Bone marrow (tissue), 2 donors: ENCODE measurements around the gene ACSF3.
"Not testable (repeated sequence)": the region's sequence is repeated elsewhere in the genome, so short reads cannot be mapped to it uniquely, and the experiment has no call there.

Experiments
- DNase-seq, 2 donors: peaks; one replicate each; lab custom pipeline; 2025; lab: John Stamatoyannopoulos, UW

Gene ACSF3

GRCh38 chr16:89073346-89074071 lies 20.1 kb upstream of the ACSF3 start:
- DNase-seq: no peak

GRCh38 chr16:89074072-89074674 lies 19.5 kb upstream of the ACSF3 start:
- not testable (repeated sequence) for DNase-seq

- DNase-seq: no peak
Measured at GRCh38 chr16:89074803-89075688, 18.6 kb upstream of the ACSF3 start.

GRCh38 chr16:89076159-89076558 lies 17.5 kb upstream of the ACSF3 start:
- DNase-seq: no peak

GRCh38 chr16:89077076-89077475 lies 16.6 kb upstream of the ACSF3 start:
- no peak for DNase-seq

GRCh38 chr16:89078172-89078571 lies 15.5 kb upstream of the ACSF3 start:
- no peak for DNase-seq

GRCh38 chr16:89079434-89079980 lies 14.1 kb upstream of the ACSF3 start:
- no peak for DNase-seq

GRCh38 chr16:89080196-89080853 lies 13.3 kb upstream of the ACSF3 start:
- DNase-seq: no peak

GRCh38 chr16:89081556-89081955 lies 12.1 kb upstream of the ACSF3 start:
- no peak for DNase-seq

- no peak for DNase-seq
Measured at GRCh38 chr16:89084411-89084810, 9.2 kb upstream of the ACSF3 start.

- DNase-seq: no peak
Measured at GRCh38 chr16:89084814-89085612, 8.6 kb upstream of the ACSF3 start.

- no peak for DNase-seq
Measured at GRCh38 chr16:89085755-89086154, 7.9 kb upstream of the ACSF3 start.

GRCh38 chr16:89087922-89088497 lies 5.6 kb upstream of the ACSF3 start:
- DNase-seq: no peak

- DNase-seq: no peak
Measured at GRCh38 chr16:89089120-89089519, 4.5 kb upstream of the ACSF3 start.

GRCh38 chr16:89090182-89090630 lies 3.4 kb upstream of the ACSF3 start:
- DNase-seq: no peak

GRCh38 chr16:89090669-89091426 lies 2.8 kb upstream of the ACSF3 start:
- DNase-seq: no peak

GRCh38 chr16:89092013-89092412 lies 1.6 kb upstream of the ACSF3 start:
- DNase-seq: no peak

- not testable (repeated sequence) for DNase-seq
Measured at GRCh38 chr16:89093252-89093601, 425 bp upstream of the ACSF3 start.

GRCh38 chr16:89094252-89094879 lies 714 bp downstream of the ACSF3 start:
- no peak for DNase-seq

GRCh38 chr16:89094880-89095258 lies 1.2 kb downstream of the ACSF3 start:
- no peak for DNase-seq
